Measurements from ENCODE around the gene SSUH2. TPM values are rescaled to one million over a fixed set of nuclear protein-coding genes. Genes with fewer than 3 reads are reported as not detected.
A peak's percentile ranks its signal among the peaks of the same experiment; 100 is the strongest.

The SSUH2 gene
- total RNA-seq (2012; rRNA removed): under 0.01 TPM in 1 of 2 replicates, not detected in the other
- polyA plus RNA-seq (2012; rRNA removed): 0.10 TPM in 2 replicates
- polyA plus RNA-seq (2012; cell fraction: cytosol; rRNA removed): not detected in 2 replicates
- 0.32 and 0.66 TPM in 2 replicates for polyA plus RNA-seq (2012; cell fraction: nucleus; rRNA removed; ENCODE audit: low replicate concordance)
- Bru-seq, nascent RNA: percentile 13 among the genes with signal in this experiment
- percentile 14 among the genes with signal in this experiment for BruChase-seq, experiment 1, labeled RNA remaining after a 6-hour chase
- BruChase-seq, experiment 2, labeled RNA remaining after a 2-hour chase: percentile 18 among the genes with signal in this experiment
- long read RNA-seq: 0 reads

- ATAC-seq (ENCODE audit: low read depth) (no peak), DNase-seq (no peak)
- 84% methylated on average over 4 of the region's 8 CpGs; no CpG with 5 or more reads in 1 of the 2 experiments for WGBS, 2 experiments (ENCODE audit: extremely low coverage in 2 of 2, insufficient read length in 1 of 2)
- H3K4ac ChIP-seq (ENCODE audit: low read depth, low read length): no peak within 1 kb of the TSS
- no peaks in the 10 kb centered on the region for H3K4me1 ChIP-seq (ENCODE audit: control insufficient read depth, insufficient read depth, low read length)
- H2AK9ac ChIP-seq (replicated peaks; ENCODE audit: low read depth, low read length, poor library complexity): no peak within 1 kb of the TSS
- no peaks in the 10 kb centered on the region for H4K20me1 ChIP-seq (ENCODE audit: insufficient read depth, low read length)
- no peak within 1 kb of the TSS for H2BK120ac ChIP-seq (ENCODE audit: low read depth, low read length)
- no peak within 1 kb of the TSS for H2AFZ ChIP-seq (replicated peaks; ENCODE audit: low read length, poor library complexity)
- H3K23ac ChIP-seq (ENCODE audit: low read depth, low read length): no peak within 1 kb of the TSS
- ChIA-PET POLR2A (ENCODE audit: unreplicated experiment) (no interaction called here), CTCF (interaction anchor here (0.6 kb wide), 1 partner anchor 97 kb away, joined by 3 read pairs; no protein-coding TSS in a partner anchor)
- in situ Hi-C loops (cut with MboI; ENCODE audit: low sequenced_read_pairs) (no loop called here), dilution Hi-C loops (cut with HindIII; ENCODE audit: low sequenced_read_pairs, unreplicated experiment) (no loop called here), intact Hi-C loops (cut with micrococcal nuclease) (no loop called here)
- no TSS peak for BruUV-seq (replicated peaks)
- H3K27me3 ChIP-seq (ENCODE audit: control insufficient read depth, insufficient read depth, low read length): peaks cover 41% of the 10 kb centered on the region
- no peaks in the 10 kb centered on the region for H3K79me1 ChIP-seq (ENCODE audit: low read depth in 1 of 2, low read length in 2 of 2)
- no peak within 1 kb of the TSS for H4K8ac ChIP-seq (ENCODE audit: low read depth in 2 of 2, low read length in 2 of 2)
- no peak within 1 kb of the TSS for H3K4me3 ChIP-seq (ENCODE audit: insufficient read depth, low read depth, low read length)
- H2BK5ac ChIP-seq (ENCODE audit: low read depth, low read length, poor library complexity, severe bottlenecking): no peak within 1 kb of the TSS
- H3K18ac ChIP-seq (ENCODE audit: low read depth, low read length): no peak within 1 kb of the TSS
- no peak within 1 kb of the TSS for H3K9ac ChIP-seq (ENCODE audit: low read depth, low read length)
- H3K14ac ChIP-seq (replicated peaks; ENCODE audit: low read depth, low read length): no peak within 1 kb of the TSS
- H4K91ac ChIP-seq (ENCODE audit: insufficient read depth, low read depth, low read length): no peak within 1 kb of the TSS
- H3K4me2 ChIP-seq (ENCODE audit: low read depth, low read length): no peak within 1 kb of the TSS
- no peaks in the 10 kb centered on the region for H3K9me1 ChIP-seq (ENCODE audit: insufficient read depth, low read length)
- H4K5ac ChIP-seq (ENCODE audit: low read depth, low read length): no peak within 1 kb of the TSS
- H2BK20ac ChIP-seq (ENCODE audit: low read depth, low read length): no peak within 1 kb of the TSS
- no peak within 1 kb of the TSS for H3K27ac ChIP-seq (ENCODE audit: insufficient read depth, low read length)
- no peaks in the 10 kb centered on the region for H3K9me3 ChIP-seq (ENCODE audit: control insufficient read depth, insufficient read depth, low read length)
- no peak within 1 kb of the TSS for H3K56ac ChIP-seq (ENCODE audit: extremely low read depth, insufficient read depth, low read length)
- H3K36me3 ChIP-seq (ENCODE audit: control insufficient read depth, insufficient read depth, low read length): no peaks in the 10 kb centered on the region
- no peak within 1 kb of the TSS for H2AK5ac ChIP-seq (ENCODE audit: low read depth, low read length)
- H2BK15ac ChIP-seq (ENCODE audit: low read depth, low read length): no peak within 1 kb of the TSS
- TF ChIP-seq BHLHE40 (IDR thresholded peaks at IDR 0.05; ENCODE audit: low read depth, low read length): no peak
- no peak for TF ChIP-seq CEBPB (IDR thresholded peaks at IDR 0.05; ENCODE audit: low read depth, low read length)
- no peak for TF ChIP-seq MAZ (IDR thresholded peaks at IDR 0.05; ENCODE audit: borderline replicate concordance, low read depth, low read length)
- TF ChIP-seq POLR2A (IDR thresholded peaks at IDR 0.05; ENCODE audit: low read depth, low read length): no peak
- no peak for TF ChIP-seq MXI1 (IDR thresholded peaks at IDR 0.05; ENCODE audit: borderline replicate concordance, low read depth, low read length)
- TF ChIP-seq RAD21 (IDR thresholded peaks at IDR 0.05; ENCODE audit: low read length): no peak
- TF ChIP-seq FOS (IDR thresholded peaks at IDR 0.05; ENCODE audit: low read depth, low read length): no peak
- TF ChIP-seq, protein P1, sequence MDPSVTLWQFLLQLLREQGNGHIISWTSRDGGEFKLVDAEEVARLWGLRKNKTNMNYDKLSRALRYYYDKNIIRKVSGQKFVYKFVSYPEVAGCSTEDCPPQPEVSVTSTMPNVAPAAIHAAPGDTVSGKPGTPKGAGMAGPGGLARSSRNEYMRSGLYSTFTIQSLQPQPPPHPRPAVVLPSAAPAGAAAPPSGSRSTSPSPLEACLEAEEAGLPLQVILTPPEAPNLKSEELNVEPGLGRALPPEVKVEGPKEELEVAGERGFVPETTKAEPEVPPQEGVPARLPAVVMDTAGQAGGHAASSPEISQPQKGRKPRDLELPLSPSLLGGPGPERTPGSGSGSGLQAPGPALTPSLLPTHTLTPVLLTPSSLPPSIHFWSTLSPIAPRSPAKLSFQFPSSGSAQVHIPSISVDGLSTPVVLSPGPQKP (IDR thresholded peaks at IDR 0.05; ENCODE audit: borderline replicate concordance, low read depth, low read length): no peak
- TF ChIP-seq CHD1 (IDR thresholded peaks at IDR 0.05; ENCODE audit: low read depth, low read length): no peak
- no peak for TF ChIP-seq MAFK (IDR thresholded peaks at IDR 0.05; ENCODE audit: low read depth, low read length)
- TF ChIP-seq, protein P2, sequence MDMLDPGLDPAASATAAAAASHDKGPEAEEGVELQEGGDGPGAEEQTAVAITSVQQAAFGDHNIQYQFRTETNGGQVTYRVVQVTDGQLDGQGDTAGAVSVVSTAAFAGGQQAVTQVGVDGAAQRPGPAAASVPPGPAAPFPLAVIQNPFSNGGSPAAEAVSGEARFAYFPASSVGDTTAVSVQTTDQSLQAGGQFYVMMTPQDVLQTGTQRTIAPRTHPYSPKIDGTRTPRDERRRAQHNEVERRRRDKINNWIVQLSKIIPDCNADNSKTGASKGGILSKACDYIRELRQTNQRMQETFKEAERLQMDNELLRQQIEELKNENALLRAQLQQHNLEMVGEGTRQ (IDR thresholded peaks at IDR 0.05; ENCODE audit: low read depth, low read length): no peak
- TF ChIP-seq, protein P3, sequence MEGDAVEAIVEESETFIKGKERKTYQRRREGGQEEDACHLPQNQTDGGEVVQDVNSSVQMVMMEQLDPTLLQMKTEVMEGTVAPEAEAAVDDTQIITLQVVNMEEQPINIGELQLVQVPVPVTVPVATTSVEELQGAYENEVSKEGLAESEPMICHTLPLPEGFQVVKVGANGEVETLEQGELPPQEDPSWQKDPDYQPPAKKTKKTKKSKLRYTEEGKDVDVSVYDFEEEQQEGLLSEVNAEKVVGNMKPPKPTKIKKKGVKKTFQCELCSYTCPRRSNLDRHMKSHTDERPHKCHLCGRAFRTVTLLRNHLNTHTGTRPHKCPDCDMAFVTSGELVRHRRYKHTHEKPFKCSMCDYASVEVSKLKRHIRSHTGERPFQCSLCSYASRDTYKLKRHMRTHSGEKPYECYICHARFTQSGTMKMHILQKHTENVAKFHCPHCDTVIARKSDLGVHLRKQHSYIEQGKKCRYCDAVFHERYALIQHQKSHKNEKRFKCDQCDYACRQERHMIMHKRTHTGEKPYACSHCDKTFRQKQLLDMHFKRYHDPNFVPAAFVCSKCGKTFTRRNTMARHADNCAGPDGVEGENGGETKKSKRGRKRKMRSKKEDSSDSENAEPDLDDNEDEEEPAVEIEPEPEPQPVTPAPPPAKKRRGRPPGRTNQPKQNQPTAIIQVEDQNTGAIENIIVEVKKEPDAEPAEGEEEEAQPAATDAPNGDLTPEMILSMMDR (conservative IDR thresholded peaks at IDR 0.05; ENCODE audit: low read depth, low read length): no peak
- no peak for TF ChIP-seq SMC3 (IDR thresholded peaks at IDR 0.05; ENCODE audit: low read depth, low read length)
- no peak for TF ChIP-seq RFX5 (IDR thresholded peaks at IDR 0.05; ENCODE audit: low read depth, low read length)
- TF ChIP-seq NFE2L2 (IDR thresholded peaks at IDR 0.05; ENCODE audit: low read depth, low read length): no peak
Observed at GRCh38 chr3:8644748-8645390, at the start of gene SSUH2. Gene SSUH2, minus strand, starts transcription at chr3:8644798. Its CDS starts 40 bp downstream, at chr3:8644758.
